ENCODE data around the gene RARRES2. TPM values are rescaled to one million over a fixed set of nuclear protein-coding genes. Genes with fewer than 3 reads are reported as not detected.

The RARRES2 gene
- total RNA-seq, 4 donors from 2014 or later, result 143 to 193 (median 173) TPM

DNA sequence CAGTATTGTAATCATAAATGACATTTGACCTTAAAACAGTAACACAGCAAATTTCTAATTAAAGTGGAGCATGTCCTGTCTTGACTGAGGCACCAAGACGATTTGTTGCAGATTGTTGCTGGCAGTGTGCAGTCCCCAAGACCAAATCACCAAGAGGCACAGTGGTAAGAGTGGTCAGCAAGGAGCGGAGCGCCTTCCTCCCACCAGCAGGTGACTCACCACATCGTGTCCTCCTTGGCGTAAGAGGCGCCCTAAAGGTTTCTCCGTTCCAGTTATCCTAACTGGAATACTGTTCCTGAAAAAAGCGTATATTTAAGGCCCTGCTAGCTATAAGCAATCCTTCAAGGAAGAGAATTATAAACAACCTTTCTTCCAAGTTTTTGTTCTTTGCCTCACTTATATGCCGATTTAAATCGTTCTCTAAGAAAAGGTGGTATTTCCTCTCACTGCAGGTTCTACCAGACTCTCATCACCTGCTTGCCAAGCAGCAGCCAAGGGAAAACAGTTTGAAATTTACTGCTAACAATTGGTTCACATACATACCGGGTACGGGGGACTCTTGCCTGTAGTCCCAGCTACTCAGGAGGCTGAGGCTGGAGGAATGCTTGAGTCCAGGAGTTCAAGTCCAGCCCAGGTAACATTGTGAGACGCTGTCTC is 16.5 kb upstream of the RARRES2 start:
- no peak for DNase-seq (ENCODE audit: extremely low spot score)
- H3K27ac ChIP-seq (replicated peaks in 1 of 4), result no peak overlapping the region
- intact Hi-C loops (cut with DNase I), result no loop called here
- TF ChIP-seq POLR2AphosphoS5 (IDR thresholded peaks at IDR 0.05) (no peak), EP300 (IDR thresholded peaks at IDR 0.05) (no peak), POLR2A (IDR thresholded peaks at IDR 0.05; ENCODE audit: low read depth) (no peak)
- TF ChIP-seq, protein P1, sequence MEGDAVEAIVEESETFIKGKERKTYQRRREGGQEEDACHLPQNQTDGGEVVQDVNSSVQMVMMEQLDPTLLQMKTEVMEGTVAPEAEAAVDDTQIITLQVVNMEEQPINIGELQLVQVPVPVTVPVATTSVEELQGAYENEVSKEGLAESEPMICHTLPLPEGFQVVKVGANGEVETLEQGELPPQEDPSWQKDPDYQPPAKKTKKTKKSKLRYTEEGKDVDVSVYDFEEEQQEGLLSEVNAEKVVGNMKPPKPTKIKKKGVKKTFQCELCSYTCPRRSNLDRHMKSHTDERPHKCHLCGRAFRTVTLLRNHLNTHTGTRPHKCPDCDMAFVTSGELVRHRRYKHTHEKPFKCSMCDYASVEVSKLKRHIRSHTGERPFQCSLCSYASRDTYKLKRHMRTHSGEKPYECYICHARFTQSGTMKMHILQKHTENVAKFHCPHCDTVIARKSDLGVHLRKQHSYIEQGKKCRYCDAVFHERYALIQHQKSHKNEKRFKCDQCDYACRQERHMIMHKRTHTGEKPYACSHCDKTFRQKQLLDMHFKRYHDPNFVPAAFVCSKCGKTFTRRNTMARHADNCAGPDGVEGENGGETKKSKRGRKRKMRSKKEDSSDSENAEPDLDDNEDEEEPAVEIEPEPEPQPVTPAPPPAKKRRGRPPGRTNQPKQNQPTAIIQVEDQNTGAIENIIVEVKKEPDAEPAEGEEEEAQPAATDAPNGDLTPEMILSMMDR (IDR thresholded peaks at IDR 0.05), result no peak
- no peaks in the 10 kb centered on the region for H3K36me3 ChIP-seq
- no peak overlapping the region for H3K4me3 ChIP-seq
- H3K27me3 ChIP-seq, result no peaks in the 10 kb centered on the region
- H3K9me3 ChIP-seq, result no peaks in the 10 kb centered on the region
- 78% methylated on average over 13 of the region's 13 CpGs for WGBS
- peaks cover 0 to 25% (median 21%) of the 10 kb centered on the region in 4 donors for H3K4me1 ChIP-seq

DNA sequence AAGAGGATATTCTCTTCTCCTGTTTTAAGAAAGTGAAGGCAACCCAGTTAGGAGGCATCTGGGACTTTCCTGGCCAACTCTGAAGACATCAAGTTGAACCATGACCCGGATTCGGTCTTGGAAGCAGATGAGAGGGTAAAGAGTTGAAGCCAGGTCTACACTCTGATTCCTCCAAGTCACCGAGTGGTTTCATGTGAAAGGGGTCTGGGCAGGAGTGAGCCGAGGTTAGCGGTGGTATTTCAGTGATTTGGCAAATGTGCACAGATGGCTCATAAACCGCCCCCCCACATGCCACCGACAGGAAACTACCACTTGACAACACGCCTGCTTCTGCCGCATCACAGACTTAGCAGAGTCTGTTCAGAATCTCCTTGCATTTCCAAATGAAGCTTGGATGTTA is 15.8 kb upstream of the RARRES2 start:
- TF ChIP-seq POLR2AphosphoS5 (IDR thresholded peaks at IDR 0.05) (no peak), EP300 (IDR thresholded peaks at IDR 0.05) (no peak), POLR2A (IDR thresholded peaks at IDR 0.05; ENCODE audit: low read depth) (no peak)
- TF ChIP-seq, protein P1 (IDR thresholded peaks at IDR 0.05), result no peak
- 55% methylated on average over 9 of the region's 9 CpGs for WGBS
- Histone ChIP-seq H3K27ac (replicated peaks in 1 of 4) (no peak overlapping the region), H3K4me3 (no peak overlapping the region), H3K27me3 (no peaks in the 10 kb centered on the region), H3K9me3 (no peaks in the 10 kb centered on the region), H3K36me3 (no peaks in the 10 kb centered on the region), H3K4me1 (peaks cover 0 to 22% (median 20%) of the 10 kb centered on the region in 4 donors)
- DNase-seq (ENCODE audit: extremely low spot score), result no peak
- intact Hi-C loops (cut with DNase I), result no loop called here

DNA sequence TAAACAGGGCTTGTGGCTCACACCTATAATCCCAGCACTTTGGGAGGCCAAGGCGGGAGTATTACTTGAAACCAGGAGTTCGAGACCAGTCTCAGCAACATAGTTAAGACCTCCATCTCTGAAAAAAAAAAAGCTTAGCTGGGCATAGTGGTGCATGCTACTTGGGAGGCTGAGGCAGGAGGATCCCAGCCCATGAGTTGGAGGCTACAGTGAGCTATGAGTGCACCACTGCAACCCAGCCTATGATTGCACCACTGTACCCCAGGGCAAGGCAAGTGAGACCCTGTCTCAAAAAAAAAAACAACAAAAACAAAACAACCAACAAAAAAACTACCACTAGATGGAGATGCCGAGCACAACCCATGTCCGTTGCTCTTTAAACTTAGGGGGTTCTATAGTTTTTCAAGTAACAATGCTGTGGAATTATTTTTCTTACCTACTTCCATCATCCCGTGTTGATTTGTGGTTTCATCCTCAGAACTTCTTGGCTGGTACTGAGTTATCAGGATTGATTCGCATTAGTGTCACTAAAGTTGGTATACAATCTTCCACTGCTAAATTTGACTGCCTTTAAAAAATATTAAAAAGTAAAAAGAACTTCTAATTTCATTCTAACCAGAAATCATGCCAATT is 15.0 kb upstream of the RARRES2 start:
- Histone ChIP-seq H3K9me3 (no peaks in the 10 kb centered on the region), H3K4me1 (peaks cover 0 to 13% (median 11%) of the 10 kb centered on the region in 4 donors), H3K27ac (replicated peaks in 1 of 4) (no peak overlapping the region), H3K36me3 (no peaks in the 10 kb centered on the region), H3K4me3 (no peak overlapping the region), H3K27me3 (no peaks in the 10 kb centered on the region)
- WGBS, result 41% methylated on average over 6 of the region's 6 CpGs
- intact Hi-C loops (cut with DNase I), result no loop called here
- TF ChIP-seq POLR2A (IDR thresholded peaks at IDR 0.05; ENCODE audit: low read depth) (no peak), EP300 (IDR thresholded peaks at IDR 0.05) (no peak), POLR2AphosphoS5 (IDR thresholded peaks at IDR 0.05) (no peak)
- TF ChIP-seq, protein P1 (IDR thresholded peaks at IDR 0.05), result peak; percentile 24 to 62 (median 50)
- DNase-seq (ENCODE audit: extremely low spot score), result no peak

DNA sequence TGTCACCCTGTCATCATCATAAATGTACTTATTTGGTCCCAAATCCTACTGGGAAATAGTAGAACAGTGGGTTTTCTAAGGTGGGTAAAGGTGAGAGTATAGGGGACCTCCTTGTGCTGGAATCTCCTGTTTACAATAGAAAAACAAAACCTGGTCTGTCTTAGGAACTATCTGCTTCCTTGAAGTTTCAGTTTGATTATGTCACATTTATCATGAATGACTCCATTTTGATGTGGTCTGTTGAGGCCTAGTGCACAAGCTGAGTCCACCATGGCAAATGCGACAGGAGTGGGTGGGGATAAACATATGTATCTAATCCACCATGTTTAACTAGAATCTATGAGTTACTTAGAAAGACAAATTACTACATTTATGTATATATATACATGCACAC is 14.2 kb upstream of the RARRES2 start:
- H3K4me3 ChIP-seq, result no peak overlapping the region
- no peaks in the 10 kb centered on the region for H3K9me3 ChIP-seq
- H3K27me3 ChIP-seq, result no peaks in the 10 kb centered on the region
- WGBS, result 96% methylated on average over 1 of the region's 1 CpG
- no peak for TF ChIP-seq POLR2A (IDR thresholded peaks at IDR 0.05; ENCODE audit: low read depth)
- TF ChIP-seq EP300 (IDR thresholded peaks at IDR 0.05), result no peak
- TF ChIP-seq, protein P1 (IDR thresholded peaks at IDR 0.05), result no peak
- no peak for TF ChIP-seq POLR2AphosphoS5 (IDR thresholded peaks at IDR 0.05)
- intact Hi-C loops (cut with DNase I), result no loop called here
- no peaks in the 10 kb centered on the region for H3K36me3 ChIP-seq
- peak overlapping the region in 1 of 4 donors; percentile 30 for H3K27ac ChIP-seq (replicated peaks in 1 of 4)
- DNase-seq (ENCODE audit: extremely low spot score), result no peak
- peaks cover 0 to 10% (median 4%) of the 10 kb centered on the region in 4 donors for H3K4me1 ChIP-seq

Data from esophagus muscularis mucosa (tissue), 4 donors.